Keratinocyte (primary cell): Measurements from ENCODE around the gene CALCR. TPM values are rescaled to one million over a fixed set of nuclear protein-coding genes. Genes with fewer than 3 reads are reported as not detected.
A peak's percentile ranks its signal among the peaks of the same experiment; 100 is the strongest.

Experiments used
- DNase-seq: peaks from one replicate; pipeline ENCODE4 v3.0.0-alpha.2; 2011; ENCODE audit warnings: low read depth, missing footprints, low spot score
- FAIRE-seq: peaks from 2 replicates; lab custom pipeline; 2011; peaks lifted over from hg19 to GRCh38; lab: Jason Lieb, UNC
- H2AFZ ChIP-seq: 2 replicates; pipeline ENCODE4 v1.6.0; 2012; ENCODE audit warnings: low read length, control low read depth, inconsistent platforms; ENCODE audit not compliant: control insufficient read depth
- H3K27ac ChIP-seq: 2 replicates; pipeline ENCODE4 v1.5.1; 2011; ENCODE audit warnings: low read length; ENCODE audit not compliant: control insufficient read depth, insufficient read depth
- H3K27me3 ChIP-seq: 3 replicates; pipeline ENCODE4 v1.6.0; 2011; ENCODE audit warnings: low read length; ENCODE audit not compliant: control insufficient read depth, insufficient read depth; ENCODE audit errors: extremely low read depth
- H3K36me3 ChIP-seq, 2 experiments: 2 replicates in 1 of 2; 3 replicates in 1 of 2; pipeline ENCODE4 v1.5.1; 2011; ENCODE audit warnings: low read length in 2 of 2, mild to moderate bottlenecking in 1 of 2; ENCODE audit not compliant: control insufficient read depth in 2 of 2, insufficient read depth in 2 of 2; ENCODE audit errors: extremely low read depth in 1 of 2
- H3K4me1 ChIP-seq: 3 replicates; pipeline ENCODE4 v1.5.1; 2011; ENCODE audit warnings: low read length; ENCODE audit not compliant: control insufficient read depth, insufficient read depth; ENCODE audit errors: extremely low read depth
- H3K4me2 ChIP-seq: 3 replicates; pipeline ENCODE4 v1.6.0; 2011; ENCODE audit warnings: low read depth, low read length; ENCODE audit not compliant: control insufficient read depth, insufficient read depth; ENCODE audit errors: extremely low read depth
- H3K4me3 ChIP-seq, 3 experiments: fragments of 200-600 bp in 1 of 3; sonication (generic) in 1 of 3; 2 replicates in 2 of 3; 3 replicates in 1 of 3; pipeline ENCODE4 v1.5.1; 2011 to 2016; ENCODE audit warnings: low read length in 3 of 3, mild to moderate bottlenecking in 3 of 3, control low read depth in 2 of 3, inconsistent platforms in 1 of 3, low read depth in 1 of 3, mixed read lengths in 1 of 3, mixed run types in 1 of 3, moderate library complexity in 1 of 3; ENCODE audit not compliant: control insufficient read depth in 2 of 3, insufficient read depth in 2 of 3; ENCODE audit errors: extremely low read depth in 1 of 3
- H3K79me2 ChIP-seq: 2 replicates; pipeline ENCODE4 v1.6.0; 2012; ENCODE audit warnings: low read length; ENCODE audit not compliant: control insufficient read depth, insufficient read depth
- H3K9ac ChIP-seq: 3 replicates; pipeline ENCODE4 v1.6.0; 2011; ENCODE audit warnings: low read length; ENCODE audit not compliant: control insufficient read depth, insufficient read depth; ENCODE audit errors: extremely low read depth
- H3K9me1 ChIP-seq: 3 replicates; pipeline ENCODE4 v1.6.0; 2011; ENCODE audit warnings: low read length; ENCODE audit not compliant: control insufficient read depth, insufficient read depth; ENCODE audit errors: extremely low read depth
- H3K9me3 ChIP-seq: 2 replicates; pipeline ENCODE4 v1.5.1; 2012; ENCODE audit warnings: low read depth, low read length; ENCODE audit not compliant: control insufficient read depth
- H4K20me1 ChIP-seq: 3 replicates; pipeline ENCODE4 v1.6.0; 2011; ENCODE audit warnings: low read length; ENCODE audit not compliant: control insufficient read depth, insufficient read depth; ENCODE audit errors: extremely low read depth
- EZH2 ChIP-seq: IDR thresholded peaks from one replicate; pipeline ENCODE4 v1.6.1; 2012; ENCODE audit warnings: inconsistent platforms, mild to moderate bottlenecking, low read length, moderate library complexity
- dilution Hi-C: fragments of 300-500 bp; cut with MboI; formaldehyde crosslinking; loops from one replicate; pipeline ENCODE4 v1.7.0; 2020; ENCODE audit warnings: low sequenced_read_pairs; ENCODE audit not compliant: extremely low pct_ligation_motif_present
- polyA plus RNA-seq, 5 experiments: library from polyadenylated mRNA; depleted of rRNA in 3 of 5; stranded (reverse) in 3 of 5; stranded (forward) in 1 of 5; unstranded in 1 of 5; fragments of >200 nt; gene quantifications; 1 replicate in 1 of 5; 2 replicates in 3 of 5; 3 replicates in 1 of 5; pipeline versions ENCODE4 v1.2.1 to v1.2.3, GENCODE V29; 2011 to 2012; ENCODE audit warnings: missing spikeins in 2 of 5, low read depth in 1 of 5, low replicate concordance in 1 of 5
- TF ChIP-seq, protein P1 (sequence below), 3 experiments: IDR thresholded peaks in 1 of 3; conservative IDR thresholded peaks in 1 of 3; optimal IDR thresholded peaks in 1 of 3; 2 replicates in 2 of 3; 3 replicates in 1 of 3; pipeline versions ENCODE3 to v1.5.1; 2011; ENCODE audit warnings: low read length in 3 of 3, mild to moderate bottlenecking in 3 of 3, moderate library complexity in 2 of 3, control low read depth in 1 of 3, inconsistent platforms in 1 of 3; ENCODE audit not compliant: insufficient read depth in 2 of 3; ENCODE audit errors: extremely low read depth in 1 of 3

The CALCR gene
- polyA plus RNA-seq, 1 donor (not counting 4 experiments of a cell fraction or from before 2014, with no cell fraction given) = not detected

DNA sequence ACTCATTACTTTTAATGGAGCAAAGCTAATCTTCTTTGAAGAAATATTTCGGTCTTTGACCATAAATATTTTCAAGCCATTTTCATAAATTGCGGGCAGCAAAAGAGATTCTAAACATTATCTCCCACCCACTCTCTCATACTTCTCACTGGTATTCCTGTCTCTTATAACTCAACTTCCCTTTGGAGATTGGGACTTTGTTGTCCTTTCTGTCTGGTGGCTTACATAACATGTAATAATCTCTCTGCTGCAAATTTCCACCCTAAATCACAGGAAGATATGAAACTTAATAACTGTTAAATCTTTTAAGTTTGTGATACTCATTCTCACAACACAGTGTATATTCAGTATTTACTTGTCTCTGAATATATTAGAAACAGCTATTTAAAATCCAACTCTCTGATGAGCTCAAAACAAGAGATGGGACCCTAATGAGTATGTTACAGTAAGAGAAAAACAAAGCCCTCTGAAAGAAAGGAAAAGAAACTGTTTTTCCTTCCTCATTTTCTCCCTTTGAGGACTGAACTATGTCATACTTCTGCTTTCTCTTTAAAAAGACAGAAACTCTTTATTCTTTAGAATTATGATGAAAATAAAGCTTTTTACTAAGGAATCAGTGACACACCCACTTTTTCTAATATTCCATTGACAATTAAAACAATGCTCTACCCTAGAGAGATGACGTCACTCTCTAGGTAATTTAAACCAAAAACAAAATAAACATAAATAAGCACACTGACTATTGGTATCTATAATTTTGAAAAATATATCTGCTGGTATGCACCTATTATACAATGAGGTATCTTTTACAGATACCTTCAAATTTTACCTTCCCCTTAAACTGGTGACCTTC, 14.7 kb downstream of the CALCR start:
- Histone ChIP-seq H3K27me3 (no peaks in the 10 kb centered on the region), H3K9me3 (no peaks in the 10 kb centered on the region), H3K27ac (no peak overlapping the region), H4K20me1 (no peaks in the 10 kb centered on the region), H3K4me1 (peaks cover 17% of the 10 kb centered on the region), H3K9ac (no peak overlapping the region), H3K4me3 (no peak overlapping the region), H3K9me1 (no peaks in the 10 kb centered on the region), H3K36me3 (no peaks in the 10 kb centered on the region), H3K4me2 (no peak overlapping the region), H3K79me2 (no peaks in the 10 kb centered on the region), H2AFZ (no peak overlapping the region)
- TF ChIP-seq, protein P1, sequence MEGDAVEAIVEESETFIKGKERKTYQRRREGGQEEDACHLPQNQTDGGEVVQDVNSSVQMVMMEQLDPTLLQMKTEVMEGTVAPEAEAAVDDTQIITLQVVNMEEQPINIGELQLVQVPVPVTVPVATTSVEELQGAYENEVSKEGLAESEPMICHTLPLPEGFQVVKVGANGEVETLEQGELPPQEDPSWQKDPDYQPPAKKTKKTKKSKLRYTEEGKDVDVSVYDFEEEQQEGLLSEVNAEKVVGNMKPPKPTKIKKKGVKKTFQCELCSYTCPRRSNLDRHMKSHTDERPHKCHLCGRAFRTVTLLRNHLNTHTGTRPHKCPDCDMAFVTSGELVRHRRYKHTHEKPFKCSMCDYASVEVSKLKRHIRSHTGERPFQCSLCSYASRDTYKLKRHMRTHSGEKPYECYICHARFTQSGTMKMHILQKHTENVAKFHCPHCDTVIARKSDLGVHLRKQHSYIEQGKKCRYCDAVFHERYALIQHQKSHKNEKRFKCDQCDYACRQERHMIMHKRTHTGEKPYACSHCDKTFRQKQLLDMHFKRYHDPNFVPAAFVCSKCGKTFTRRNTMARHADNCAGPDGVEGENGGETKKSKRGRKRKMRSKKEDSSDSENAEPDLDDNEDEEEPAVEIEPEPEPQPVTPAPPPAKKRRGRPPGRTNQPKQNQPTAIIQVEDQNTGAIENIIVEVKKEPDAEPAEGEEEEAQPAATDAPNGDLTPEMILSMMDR (optimal IDR thresholded peaks at IDR 0.05 in 1 of 3, IDR thresholded peaks at IDR 0.05 in 1 of 3, conservative IDR thresholded peaks at IDR 0.05 in 1 of 3; ENCODE audit: extremely low read depth in 1 of 3, insufficient read depth in 2 of 3, low read length in 3 of 3) = no peak
- TF ChIP-seq EZH2 = no peak
- dilution Hi-C loops = no loop called here
- DNase-seq (no peak), FAIRE-seq (no peak)

DNA sequence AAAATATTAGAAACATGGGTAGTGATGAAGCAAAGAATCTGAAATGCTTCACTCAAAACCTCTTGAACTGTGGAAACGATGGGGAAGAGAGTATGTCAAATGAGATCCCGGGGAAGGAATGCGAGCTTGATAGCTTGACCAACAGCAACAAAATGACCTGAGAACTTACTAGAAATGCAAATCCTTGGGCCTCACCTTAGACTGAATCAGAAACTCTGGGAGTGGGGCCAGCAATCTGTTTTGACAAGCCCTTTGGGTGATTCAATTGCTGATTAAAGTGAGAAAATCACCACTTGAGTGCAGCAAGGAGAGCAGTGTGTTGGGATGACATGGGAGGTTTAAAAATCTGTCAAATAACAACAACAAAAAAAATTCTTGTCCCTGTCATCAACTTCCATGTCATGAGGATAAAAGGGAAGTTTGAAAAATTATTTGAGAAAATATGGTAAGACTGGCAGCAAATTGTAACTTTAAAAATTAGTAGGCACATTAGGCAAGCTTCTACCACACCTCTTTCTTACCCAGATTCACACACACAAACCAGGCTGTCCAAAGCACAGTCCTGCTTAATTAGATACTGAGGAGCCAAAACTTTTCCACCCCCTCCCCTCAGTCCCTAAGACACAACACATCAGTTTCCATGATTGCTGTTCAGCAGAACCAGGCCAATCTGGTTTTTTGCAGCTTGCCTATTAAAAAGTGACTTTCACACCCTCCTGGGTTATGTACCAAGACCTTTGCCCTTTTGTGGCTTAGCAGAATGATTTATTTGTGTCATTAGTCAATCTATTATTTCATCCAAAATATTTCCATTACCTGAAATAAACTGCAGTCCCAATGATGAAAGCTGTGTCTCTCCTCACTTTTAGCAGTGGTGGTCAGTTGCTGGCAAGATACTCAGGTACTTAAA, 15.6 kb downstream of the CALCR start:
- dilution Hi-C loops = no loop called here
- H4K20me1 ChIP-seq = no peaks in the 10 kb centered on the region
- H3K4me3 ChIP-seq = no peak overlapping the region
- H3K4me2 ChIP-seq = peak overlapping the region; percentile 18
- no peaks in the 10 kb centered on the region for H3K79me2 ChIP-seq
- H3K27me3 ChIP-seq = no peaks in the 10 kb centered on the region
- H3K9me3 ChIP-seq = no peaks in the 10 kb centered on the region
- no peak for TF ChIP-seq EZH2
- TF ChIP-seq, protein P1 (optimal IDR thresholded peaks at IDR 0.05 in 1 of 3, IDR thresholded peaks at IDR 0.05 in 1 of 3, conservative IDR thresholded peaks at IDR 0.05 in 1 of 3; ENCODE audit: extremely low read depth in 1 of 3, insufficient read depth in 2 of 3, low read length in 3 of 3) = no peak
- no peak overlapping the region for H2AFZ ChIP-seq
- DNase-seq (no peak), FAIRE-seq (peak; percentile 76)
- peak overlapping the region; percentile 5 for H3K27ac ChIP-seq
- no peaks in the 10 kb centered on the region for H3K36me3 ChIP-seq
- peaks cover 17% of the 10 kb centered on the region for H3K4me1 ChIP-seq
- no peak overlapping the region for H3K9ac ChIP-seq
- no peaks in the 10 kb centered on the region for H3K9me1 ChIP-seq
